Smooth muscle cell (in vitro differentiated cells): ENCODE measurements around the gene ING4. TPM values are rescaled to one million over a fixed set of nuclear protein-coding genes. Genes with fewer than 3 reads are reported as not detected.

Experiments used
- DNase-seq: peaks from one replicate; lab custom pipeline; 2025; ENCODE audit not compliant: unreplicated experiment; lab: John Stamatoyannopoulos, UW
- H2AFZ ChIP-seq: fragments of 200-600 bp; sonication (generic); 2 replicates; pipeline ENCODE4 v1.6.0; 2016; ENCODE audit warnings: antibody characterized with exemption, low read depth, mild to moderate bottlenecking
- H3F3A ChIP-seq: fragments of 200-600 bp; sonication (generic); 2 replicates; pipeline ENCODE4 v1.6.0; 2017; ENCODE audit warnings: antibody characterized with exemption, low read depth
- H3K27ac ChIP-seq: fragments of 200-600 bp; sonication (generic); 2 replicates; pipeline ENCODE4 v1.5.1; 2016; ENCODE audit warnings: low read depth, mild to moderate bottlenecking
- H3K27me3 ChIP-seq: fragments of 200-600 bp; sonication (generic); 2 replicates; pipeline ENCODE4 v1.6.1; 2016; ENCODE audit warnings: low read depth, mild to moderate bottlenecking
- H3K36me3 ChIP-seq: fragments of 200-600 bp; sonication (generic); 2 replicates; pipeline ENCODE4 v1.5.1; 2016; ENCODE audit warnings: low read depth
- H3K4me1 ChIP-seq: fragments of 200-600 bp; sonication (generic); 2 replicates; pipeline ENCODE4 v1.5.1; 2016; ENCODE audit warnings: low read depth
- H3K4me2 ChIP-seq: fragments of 200-600 bp; sonication (generic); 2 replicates; pipeline ENCODE4 v1.6.0; 2016; ENCODE audit warnings: mild to moderate bottlenecking
- H3K4me3 ChIP-seq: fragments of 200-600 bp; sonication (generic); 2 replicates; pipeline ENCODE4 v1.5.1; 2016; ENCODE audit warnings: mild to moderate bottlenecking
- H3K79me2 ChIP-seq: fragments of 200-600 bp; sonication (generic); 2 replicates; pipeline ENCODE4 v1.6.0; 2016; ENCODE audit warnings: low read depth, mild to moderate bottlenecking
- H3K9ac ChIP-seq: fragments of 200-600 bp; sonication (generic); 2 replicates; pipeline ENCODE4 v1.6.0; 2016; ENCODE audit warnings: low read depth
- H3K9me3 ChIP-seq: fragments of 200-600 bp; sonication (generic); replicated peaks from 2 replicates; pipeline ENCODE4 v1.5.1; 2016; ENCODE audit warnings: low read depth
- H4K20me1 ChIP-seq: fragments of 200-600 bp; sonication (generic); 2 replicates; pipeline ENCODE4 v1.6.0; 2016; ENCODE audit warnings: low read depth
- WGBS: methylation state at CpG from one replicate; pipeline ENCODE4 v1.1.7; 2016; ENCODE audit warnings: low lambda C conversion rate; 5-methylcytosine and 5-hydroxymethylcytosine counted together
- polyA plus RNA-seq: library from polyadenylated mRNA; unstranded; fragments of >200 nt; fragmentation: Nextera tagmentation; extraction: Ambion mirVana; gene quantifications from 2 replicates; pipeline ENCODE4 v1.2.1, GENCODE V29; 2016
- small RNA-seq: library from RNA; depleted of rRNA; stranded (forward); fragments of <200 nt; gene quantifications from one replicate; pipeline ENCODE3, GENCODE V24; 2014
- total RNA-seq: library from RNA; depleted of rRNA; stranded (reverse); fragments of >200 nt; gene quantifications from 2 replicates; pipeline ENCODE4 v1.2.3, GENCODE V29; 2014
- TF ChIP-seq, protein P1 (sequence below): fragments of 200-600 bp; sonication (generic); IDR thresholded peaks from 2 replicates; pipeline ENCODE4 v1.5.1; 2017; ENCODE audit warnings: borderline replicate concordance, mild to moderate bottlenecking, antibody characterized with exemption; ENCODE audit not compliant: insufficient read depth, poor library complexity, severe bottlenecking

Gene ING4
- total and polyA plus RNA-seq, 2 experiments from 2014 or later = 24.8 to 27.0 TPM

DNA sequence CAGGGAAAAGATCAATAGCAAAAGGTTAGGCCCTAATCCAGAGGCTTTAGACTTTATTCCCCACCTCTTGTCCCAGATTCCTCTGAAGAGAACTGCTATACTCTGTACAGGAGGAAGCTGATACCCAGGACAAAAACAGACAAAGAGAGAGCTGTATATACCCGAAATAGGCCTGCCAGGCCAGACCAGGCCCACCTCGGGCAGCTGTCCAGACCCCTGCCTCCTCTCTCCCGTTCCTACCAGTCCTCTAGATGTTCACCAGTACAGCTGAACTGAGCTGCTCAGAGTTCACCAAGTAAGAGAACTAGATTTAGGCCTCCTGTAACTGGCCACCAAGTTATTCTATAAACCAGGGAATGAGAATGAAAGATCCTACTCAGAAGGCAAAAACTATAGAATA, 60.4 kb downstream of the ING4 start:
- WGBS = 89% methylated on average over 3 of the region's 3 CpGs
- H4K20me1 ChIP-seq = peaks cover 85% of the 10 kb centered on the region
- H3K27ac ChIP-seq = no peak overlapping the region
- no peak for DNase-seq
- peaks cover 16% of the 10 kb centered on the region for H3K36me3 ChIP-seq
- no peak overlapping the region for H3K9ac ChIP-seq
- H3K9me3 ChIP-seq = no peaks in the 10 kb centered on the region
- no peak overlapping the region for H2AFZ ChIP-seq
- no peaks in the 10 kb centered on the region for H3F3A ChIP-seq
- peaks cover 29% of the 10 kb centered on the region for H3K4me1 ChIP-seq
- no peaks in the 10 kb centered on the region for H3K27me3 ChIP-seq
- no peak overlapping the region for H3K4me3 ChIP-seq
- TF ChIP-seq, protein P1, sequence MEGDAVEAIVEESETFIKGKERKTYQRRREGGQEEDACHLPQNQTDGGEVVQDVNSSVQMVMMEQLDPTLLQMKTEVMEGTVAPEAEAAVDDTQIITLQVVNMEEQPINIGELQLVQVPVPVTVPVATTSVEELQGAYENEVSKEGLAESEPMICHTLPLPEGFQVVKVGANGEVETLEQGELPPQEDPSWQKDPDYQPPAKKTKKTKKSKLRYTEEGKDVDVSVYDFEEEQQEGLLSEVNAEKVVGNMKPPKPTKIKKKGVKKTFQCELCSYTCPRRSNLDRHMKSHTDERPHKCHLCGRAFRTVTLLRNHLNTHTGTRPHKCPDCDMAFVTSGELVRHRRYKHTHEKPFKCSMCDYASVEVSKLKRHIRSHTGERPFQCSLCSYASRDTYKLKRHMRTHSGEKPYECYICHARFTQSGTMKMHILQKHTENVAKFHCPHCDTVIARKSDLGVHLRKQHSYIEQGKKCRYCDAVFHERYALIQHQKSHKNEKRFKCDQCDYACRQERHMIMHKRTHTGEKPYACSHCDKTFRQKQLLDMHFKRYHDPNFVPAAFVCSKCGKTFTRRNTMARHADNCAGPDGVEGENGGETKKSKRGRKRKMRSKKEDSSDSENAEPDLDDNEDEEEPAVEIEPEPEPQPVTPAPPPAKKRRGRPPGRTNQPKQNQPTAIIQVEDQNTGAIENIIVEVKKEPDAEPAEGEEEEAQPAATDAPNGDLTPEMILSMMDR = no peak
- no peak overlapping the region for H3K4me2 ChIP-seq
- peaks cover 70% of the 10 kb centered on the region for H3K79me2 ChIP-seq

Small RNAs within 50 kb of the gene (small RNA-seq; reads per million reads assigned to genes)
- gene RNU6-781P = not detected

Other genes with a start within 250 kb of the ING4 start
- gene CD27, start 218.2 kb downstream of the ING4 start, total RNA-seq = not detected in 2 replicates
- gene CD27, start 218.2 kb downstream of the ING4 start, polyA plus RNA-seq = not detected in 2 replicates
- gene TAPBPL, start 211.1 kb downstream of the ING4 start, total RNA-seq = 0.85 TPM in 1 of 2 replicates, not detected in the other
- gene TAPBPL, start 211.1 kb downstream of the ING4 start, polyA plus RNA-seq = 1.5 and 3.2 TPM in 2 replicates
- 3.5 and 10.0 TPM in 2 replicates for gene VAMP1, start 192.4 kb downstream of the ING4 start, total RNA-seq
- gene VAMP1, start 192.4 kb downstream of the ING4 start, polyA plus RNA-seq = 7.5 and 8.6 TPM in 2 replicates
- gene MRPL51, start 169.9 kb downstream of the ING4 start, total RNA-seq = 122 and 126 TPM in 2 replicates
- 364 and 377 TPM in 2 replicates for gene MRPL51, start 169.9 kb downstream of the ING4 start, polyA plus RNA-seq
- 22.7 and 78.9 TPM in 2 replicates for gene NCAPD2, start 169.0 kb downstream of the ING4 start, total RNA-seq
- 17.6 and 21.5 TPM in 2 replicates for gene NCAPD2, start 169.0 kb downstream of the ING4 start, polyA plus RNA-seq
- 5,015 and 5,158 TPM in 2 replicates for gene GAPDH, start 128.6 kb downstream of the ING4 start, total RNA-seq
- 9,934 and 11,119 TPM in 2 replicates for gene GAPDH, start 128.6 kb downstream of the ING4 start, polyA plus RNA-seq
- 4.2 and 5.2 TPM in 2 replicates for gene IFFO1, start 107.1 kb downstream of the ING4 start, total RNA-seq
- gene IFFO1, start 107.1 kb downstream of the ING4 start, polyA plus RNA-seq = 13.3 and 19.1 TPM in 2 replicates
- gene NOP2, start 94.8 kb downstream of the ING4 start, total RNA-seq = 29.7 and 41.9 TPM in 2 replicates
- 23.6 and 30.4 TPM in 2 replicates for gene NOP2, start 94.8 kb downstream of the ING4 start, polyA plus RNA-seq
- 172 and 176 TPM in 2 replicates for gene CHD4, start 55.7 kb downstream of the ING4 start, total RNA-seq
- 87.5 and 122 TPM in 2 replicates for gene CHD4, start 55.7 kb downstream of the ING4 start, polyA plus RNA-seq
- 2.0 and 4.4 TPM in 2 replicates for gene LPAR5, start 27.2 kb downstream of the ING4 start, total RNA-seq
- gene LPAR5, start 27.2 kb downstream of the ING4 start, polyA plus RNA-seq = 1.3 and 1.8 TPM in 2 replicates
- gene ACRBP, start 15.7 kb downstream of the ING4 start, total RNA-seq = not detected in 2 replicates
- gene ACRBP, start 15.7 kb downstream of the ING4 start, polyA plus RNA-seq = 0.82 TPM in 1 of 2 replicates, not detected in the other
- 30.0 and 31.0 TPM in 2 replicates for gene ZNF384, start 26.3 kb upstream of the ING4 start, total RNA-seq
- gene ZNF384, start 26.3 kb upstream of the ING4 start, polyA plus RNA-seq = 36.1 and 38.6 TPM in 2 replicates
- gene PIANP, start 37.7 kb upstream of the ING4 start, total RNA-seq = 1.4 TPM in 1 of 2 replicates, not detected in the other
- gene PIANP, start 37.7 kb upstream of the ING4 start, polyA plus RNA-seq = 2.8 and 3.8 TPM in 2 replicates
- 56.6 and 59.6 TPM in 2 replicates for gene COPS7A, start 60.9 kb upstream of the ING4 start, total RNA-seq
- 78.0 and 105 TPM in 2 replicates for gene COPS7A, start 60.9 kb upstream of the ING4 start, polyA plus RNA-seq
- 182 and 185 TPM in 2 replicates for gene MLF2, start 90.0 kb upstream of the ING4 start, total RNA-seq
- gene MLF2, start 90.0 kb upstream of the ING4 start, polyA plus RNA-seq = 381 and 398 TPM in 2 replicates
- gene PTMS, start 103.2 kb upstream of the ING4 start, total RNA-seq = 115 and 125 TPM in 2 replicates
- gene PTMS, start 103.2 kb upstream of the ING4 start, polyA plus RNA-seq = 379 and 381 TPM in 2 replicates
- 0.18 and 1.0 TPM in 2 replicates for gene LAG3, start 109.4 kb upstream of the ING4 start, total RNA-seq
- 1.7 and 3.7 TPM in 2 replicates for gene LAG3, start 109.4 kb upstream of the ING4 start, polyA plus RNA-seq
- gene CD4, start 126.4 kb upstream of the ING4 start, total RNA-seq = 0.13 and 0.22 TPM in 2 replicates
- gene CD4, start 126.4 kb upstream of the ING4 start, polyA plus RNA-seq = 1.3 and 2.5 TPM in 2 replicates
- 0.76 and 2.9 TPM in 2 replicates for gene GPR162, start 158.7 kb upstream of the ING4 start, total RNA-seq
- 2.1 and 3.0 TPM in 2 replicates for gene GPR162, start 158.7 kb upstream of the ING4 start, polyA plus RNA-seq
- gene P3H3, start 165.3 kb upstream of the ING4 start, total RNA-seq = 36.7 and 42.8 TPM in 2 replicates
- 106 and 108 TPM in 2 replicates for gene P3H3, start 165.3 kb upstream of the ING4 start, polyA plus RNA-seq
- 4.0 and 6.2 TPM in 2 replicates for gene GNB3, start 177.8 kb upstream of the ING4 start, total RNA-seq
- 4.8 and 6.3 TPM in 2 replicates for gene GNB3, start 177.8 kb upstream of the ING4 start, polyA plus RNA-seq
- 5.3 and 7.4 TPM in 2 replicates for gene CDCA3, start 188.2 kb upstream of the ING4 start, total RNA-seq
- 9.4 and 10.6 TPM in 2 replicates for gene CDCA3, start 188.2 kb upstream of the ING4 start, polyA plus RNA-seq
- gene USP5, start 189.0 kb upstream of the ING4 start, total RNA-seq = 51.3 and 52.5 TPM in 2 replicates
- gene USP5, start 189.0 kb upstream of the ING4 start, polyA plus RNA-seq = 63.1 and 64.9 TPM in 2 replicates
- gene TPI1, start 204.4 kb upstream of the ING4 start, total RNA-seq = 1,112 and 1,199 TPM in 2 replicates
- gene TPI1, start 204.4 kb upstream of the ING4 start, polyA plus RNA-seq = 2,097 and 2,100 TPM in 2 replicates
- gene SPSB2, start 210.2 kb upstream of the ING4 start, total RNA-seq = 2.3 and 2.5 TPM in 2 replicates
- gene SPSB2, start 210.2 kb upstream of the ING4 start, polyA plus RNA-seq = 5.9 and 7.9 TPM in 2 replicates
- gene LRRC23, start 241.7 kb upstream of the ING4 start, total RNA-seq = 14.2 and 19.9 TPM in 2 replicates
- gene LRRC23, start 241.7 kb upstream of the ING4 start, polyA plus RNA-seq = 13.7 and 19.5 TPM in 2 replicates